Transverse colon (tissue), 4 donors: ENCODE data around the gene VGLL4. TPM values are rescaled to one million over a fixed set of nuclear protein-coding genes. Genes with fewer than 3 reads are reported as not detected.

ENCODE experiments used
- DNase-seq: peaks from one replicate; pipeline ENCODE4 v3.0.0-alpha.2; 2019
- H3K27ac ChIP-seq, 4 donors: fragments of 200-600 bp; sonication (generic); 2 replicates each; pipeline ENCODE4 v1.5.1; 2016 to 2018; ENCODE audit warnings: inconsistent platforms in 4 of 4
- H3K27me3 ChIP-seq: fragments of 200-600 bp; sonication (generic); 2 replicates; pipeline ENCODE4 v1.5.1; 2017; ENCODE audit warnings: inconsistent platforms
- H3K36me3 ChIP-seq, 4 donors: fragments of 200-600 bp; sonication (generic); 2 replicates each; pipeline ENCODE4 v1.5.1; 2017 to 2019; ENCODE audit warnings: inconsistent platforms in 4 of 4
- H3K4me1 ChIP-seq, 4 donors: fragments of 200-600 bp; sonication (generic); 2 replicates each; pipeline ENCODE4 v1.5.1; 2017 to 2020; ENCODE audit warnings: inconsistent platforms in 4 of 4
- H3K4me3 ChIP-seq, 4 donors: fragments of 200-600 bp; sonication (generic); 1 replicate in 1 of 4; 2 replicates in 3 of 4; pipeline versions ENCODE4 v1.5.1 to v1.6.1; 2017 to 2019; ENCODE audit warnings: inconsistent platforms in 4 of 4
- H3K9me3 ChIP-seq, 2 donors: fragments of 200-600 bp; sonication (generic); 2 replicates each; pipeline ENCODE4 v1.5.1; 2017 to 2019; ENCODE audit warnings: inconsistent platforms in 2 of 2
- CTCF ChIP-seq, 5 experiments: fragments of 200-600 bp in 3 of 5; fragments of 450-650 bp in 2 of 5; sonication (generic) in 3 of 5; IDR thresholded peaks; 1 replicate in 2 of 5; 2 replicates in 3 of 5; pipeline ENCODE4 v1.5.1; 2016 to 2017; ENCODE audit warnings: antibody characterized with exemption in 5 of 5, inconsistent platforms in 3 of 5, mild to moderate bottlenecking in 2 of 5, moderate library complexity in 1 of 5
- EP300 ChIP-seq: sonication (generic); formaldehyde crosslinking; IDR thresholded peaks from one replicate; pipeline ENCODE4 v1.6.1; 2017; ENCODE audit warnings: antibody characterized with exemption, low read depth
- POLR2A ChIP-seq: fragments of 450-650 bp; IDR thresholded peaks from one replicate; pipeline ENCODE4 v1.6.1; 2016; ENCODE audit warnings: antibody characterized with exemption, mild to moderate bottlenecking, moderate library complexity
- POLR2AphosphoS5 ChIP-seq, 3 donors: sonication (generic); formaldehyde crosslinking; IDR thresholded peaks; one replicate each; pipeline ENCODE4 v1.6.1; 2016; ENCODE audit warnings: antibody characterized with exemption in 3 of 3
- WGBS, 2 donors: methylation state at CpG; one replicate each; pipeline ENCODE4 v1.1.5; 2018; ENCODE audit warnings: low coverage in 1 of 2; 5-methylcytosine and 5-hydroxymethylcytosine counted together
- in situ Hi-C, 4 donors: fragments of 200-750 bp; cut with MboI; loops; one replicate each; pipeline versions ENCODE4 v1.15.0 to v1.15.1; 2017; ENCODE audit warnings: low sequenced_read_pairs in 3 of 4, low pct_ligation_motif_present in 1 of 4, low pct_unique_long_range_greater_than_20kb in 1 of 4
- intact Hi-C: fragments of 100-400 bp; cut with DNase I; formaldehyde crosslinking; loops from one replicate; pipeline ENCODE4 v1.15.1; 2023; ENCODE audit warnings: low total_unique reads
- total RNA-seq, 4 donors: library from RNA; depleted of rRNA; stranded (reverse); fragments of >200 nt; gene quantifications; one replicate each; pipeline ENCODE4 v1.1.0, GENCODE V29; 2016

The VGLL4 gene
- total RNA-seq, 4 donors from 2014 or later, result 67.3 to 175 (median 95.0) TPM

GRCh38 chr3:11672363-11672762 lies 28.6 kb upstream of the VGLL4 start:
- intact Hi-C loops, result no loop called here
- no peaks in the 10 kb centered on the region for H3K9me3 ChIP-seq
- in situ Hi-C loops, result loop anchor here in 2 of 4 donors (25.0 kb wide), 2 partner anchors 140 to 435 kb away; no protein-coding TSS in a partner anchor
- no peak for DNase-seq
- peaks cover 0 to 29% (median 14%) of the 10 kb centered on the region in 4 donors for H3K4me1 ChIP-seq
- TF ChIP-seq POLR2AphosphoS5 (IDR thresholded peaks at IDR 0.05), result no peak
- TF ChIP-seq CTCF (IDR thresholded peaks at IDR 0.05), result no peak
- no peak for TF ChIP-seq EP300
- no peak for TF ChIP-seq POLR2A
- H3K36me3 ChIP-seq, result no peaks in the 10 kb centered on the region
- WGBS, 2 donors, result 79 to 81% methylated on average over 3 of the region's 3 CpGs
- no peaks in the 10 kb centered on the region for H3K27me3 ChIP-seq
- no peak overlapping the region for H3K27ac ChIP-seq
- H3K4me3 ChIP-seq, result no peak overlapping the region

- in situ Hi-C loops, result loop anchor here in 2 of 4 donors (25.0 kb wide), 2 partner anchors 141 to 434 kb away; no protein-coding TSS in a partner anchor
These were observed 28.0 kb upstream of the VGLL4 start for GRCh38 chr3:11671648-11672100.

GRCh38 chr3:11668243-11669235 lies 24.8 kb upstream of the VGLL4 start:
- Histone ChIP-seq H3K9me3 (no peaks in the 10 kb centered on the region), H3K4me3 (no peak overlapping the region), H3K27ac (no peak overlapping the region), H3K36me3 (no peaks in the 10 kb centered on the region), H3K4me1 (peaks cover 0 to 32% (median 15%) of the 10 kb centered on the region in 4 donors), H3K27me3 (no peaks in the 10 kb centered on the region)
- 60 to 62% methylated on average over 4 to 9 of the region's 9 CpGs for WGBS, 2 donors
- in situ Hi-C loops, result loop anchor here in 2 of 4 donors (25.0 kb wide), 2 partner anchors 144 to 431 kb away; no protein-coding TSS in a partner anchor
- TF ChIP-seq CTCF (IDR thresholded peaks at IDR 0.05), result no peak
- TF ChIP-seq POLR2AphosphoS5 (IDR thresholded peaks at IDR 0.05), result no peak
- TF ChIP-seq POLR2A, result no peak
- TF ChIP-seq EP300, result no peak
- intact Hi-C loops, result no loop called here
- no peak for DNase-seq

More at GRCh38 chr3:11671648-11672100, 28.0 kb upstream of the VGLL4 start:
- Histone ChIP-seq H3K27ac (peak overlapping the region in 1 of 4 donors; percentile 30), H3K9me3 (no peaks in the 10 kb centered on the region), H3K4me1 (peaks cover 0 to 29% (median 14%) of the 10 kb centered on the region in 4 donors), H3K4me3 (no peak overlapping the region), H3K36me3 (no peaks in the 10 kb centered on the region), H3K27me3 (no peaks in the 10 kb centered on the region)
- no peak for DNase-seq
- TF ChIP-seq POLR2A, result no peak
- TF ChIP-seq POLR2AphosphoS5 (IDR thresholded peaks at IDR 0.05), result no peak
- no peak for TF ChIP-seq EP300
- no peak for TF ChIP-seq CTCF (IDR thresholded peaks at IDR 0.05)
- WGBS, 2 donors, result 37 to 45% methylated on average over 4 of the region's 4 CpGs
- intact Hi-C loops, result no loop called here

- 94% methylated on average over 10 of the region's 10 CpGs; no CpG with 5 or more reads in 1 of the 2 donors for WGBS, 2 donors
- no peak overlapping the region for H3K27ac ChIP-seq
- H3K36me3 ChIP-seq, result no peaks in the 10 kb centered on the region
- no peak overlapping the region for H3K4me3 ChIP-seq
- no peak for DNase-seq
- no peaks in the 10 kb centered on the region for H3K9me3 ChIP-seq
- TF ChIP-seq POLR2AphosphoS5 (IDR thresholded peaks at IDR 0.05), result no peak
- TF ChIP-seq POLR2A, result no peak
- TF ChIP-seq EP300, result no peak
- no peak for TF ChIP-seq CTCF (IDR thresholded peaks at IDR 0.05)
- no peaks in the 10 kb centered on the region for H3K27me3 ChIP-seq
- intact Hi-C loops, result no loop called here
- H3K4me1 ChIP-seq, result peaks cover 0 to 31% (median 13%) of the 10 kb centered on the region in 4 donors
- in situ Hi-C loops, result loop anchor here in 2 of 4 donors (25.0 kb wide), 2 partner anchors 147 to 428 kb away; no protein-coding TSS in a partner anchor
These were observed 21.6 kb upstream of the VGLL4 start for GRCh38 chr3:11665331-11665730.
